T47D (cell line): ENCODE results near the gene SAP30BP.
"Not testable (repeated sequence)": the region's sequence is repeated elsewhere in the genome, so short reads cannot be mapped to it uniquely, and the experiment has no call there.

ENCODE experiments used
- DNase-seq, 2 experiments: peaks; one replicate each; pipeline versions ENCODE4 v3.0.0 to v3.0.0-alpha.2; 2011 to 2012; ENCODE audit warnings: low read depth in 1 of 2, low spot score in 1 of 2
- JUND ChIP-seq: IDR thresholded peaks from 2 replicates; pipeline ENCODE4 v1.6.1; 2012; ENCODE audit warnings: low read depth
- in situ Hi-C: cut with HindIII; loops from 2 replicates; pipeline ENCODE4 v1.10.0; 2016; ENCODE audit warnings: low sequenced_read_pairs, low pct_unique_long_range_greater_than_20kb

SAP30BP gene

GRCh38 chr17:75636381-75637142 lies 30.6 kb upstream of the SAP30BP start:
- in situ Hi-C loops: no loop called here
- TF ChIP-seq JUND: no peak
- DNase-seq: no peak

GRCh38 chr17:75637143-75637538 lies 30.0 kb upstream of the SAP30BP start:
- DNase-seq: no peak
- in situ Hi-C loops: no loop called here
- no peak for TF ChIP-seq JUND

- in situ Hi-C loops: no loop called here
Measured at GRCh38 chr17:75637551-75637950, 29.6 kb upstream of the SAP30BP start.

GRCh38 chr17:75638039-75638438 lies 29.1 kb upstream of the SAP30BP start:
- in situ Hi-C loops, DNase-seq: not testable (repeated sequence)

More at GRCh38 chr17:75637551-75637950, 29.6 kb upstream of the SAP30BP start:
- no peak for DNase-seq
- no peak for TF ChIP-seq JUND

GRCh38 chr17:75638893-75639292 lies 28.2 kb upstream of the SAP30BP start:
- in situ Hi-C loops: no loop called here
- TF ChIP-seq JUND: no peak
- DNase-seq: no peak

GRCh38 chr17:75639327-75639726 lies 27.8 kb upstream of the SAP30BP start:
- in situ Hi-C loops: no loop called here
- no peak for DNase-seq
- TF ChIP-seq JUND: no peak

GRCh38 chr17:75639771-75640555 lies 27.2 kb upstream of the SAP30BP start:
- TF ChIP-seq JUND: no peak
- in situ Hi-C loops: no loop called here
- DNase-seq: peak; percentile 72 to 91

GRCh38 chr17:75640556-75641119 lies 26.5 kb upstream of the SAP30BP start:
- TF ChIP-seq JUND: no peak
- in situ Hi-C loops: no loop called here
- no peak for DNase-seq

GRCh38 chr17:75641343-75641742 lies 25.8 kb upstream of the SAP30BP start:
- peak; percentile 11 to 48 for DNase-seq
- TF ChIP-seq JUND: no peak
- in situ Hi-C loops: no loop called here

- TF ChIP-seq JUND: no peak
- in situ Hi-C loops: no loop called here
- DNase-seq: peak in 1 of 2 experiments; percentile 86
Measured at GRCh38 chr17:75642182-75642783, 24.9 kb upstream of the SAP30BP start.

GRCh38 chr17:75642784-75643642 lies 24.1 kb upstream of the SAP30BP start:
- peak; percentile 7 to 81 for DNase-seq
- TF ChIP-seq JUND: no peak
- in situ Hi-C loops: no loop called here

GRCh38 chr17:75643643-75644017 lies 23.5 kb upstream of the SAP30BP start:
- no peak for DNase-seq
- in situ Hi-C loops: no loop called here
- TF ChIP-seq JUND: no peak
